ENCODE measurements around the gene ALG1.

DNA sequence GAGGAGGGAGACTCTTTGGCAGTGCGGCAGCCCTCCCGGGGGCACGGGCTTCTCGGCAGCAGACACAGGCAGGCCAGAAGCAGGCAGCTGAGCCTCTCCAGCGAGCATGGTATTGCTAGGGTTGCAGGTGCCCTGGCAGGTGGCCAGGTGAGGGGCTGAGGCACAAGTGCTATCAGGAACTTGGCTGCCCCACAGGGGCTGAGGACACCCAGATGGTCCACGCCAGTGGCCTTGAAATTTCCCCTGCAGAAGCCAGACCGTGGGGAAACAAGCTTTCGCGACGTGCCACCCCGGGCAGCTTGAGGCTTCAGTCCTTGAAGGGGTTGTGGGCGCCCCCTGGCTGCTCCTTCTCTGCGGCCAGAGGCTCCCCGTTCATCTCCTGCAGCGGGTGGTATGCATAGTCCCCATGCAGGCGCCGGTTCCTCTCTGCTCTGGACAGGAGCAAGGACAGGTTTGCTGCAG lies 46.4 kb upstream of the ALG1 start:
- TF ChIP-seq POLR2A (IDR thresholded peaks at IDR 0.05; ENCODE audit: low read depth, low read length) (no peak), STAT3 (IDR thresholded peaks at IDR 0.05; ENCODE audit: low read depth, low read length) (no peak), RAD21 (IDR thresholded peaks at IDR 0.05; ENCODE audit: insufficient read depth, low read depth, low read length) (no peak), ZNF274 (IDR thresholded peaks at IDR 0.05; ENCODE audit: insufficient read depth, insufficient read length) (no peak), RFX5 (IDR thresholded peaks at IDR 0.05; ENCODE audit: low read depth, low read length) (no peak), GABPA (IDR thresholded peaks at IDR 0.05; ENCODE audit: low read depth) (no peak)

Data from GM12878 (cell line).